SHP77 (cell line): ENCODE data around the gene MED27.
"Not testable (repeated sequence)": the region's sequence is repeated elsewhere in the genome, so short reads cannot be mapped to it uniquely, and the experiment has no call there.

Experiments used
- DNase-seq, 2 experiments: peaks; one replicate each; lab custom pipeline; 2025; lab: John Stamatoyannopoulos, UW

Gene MED27

GRCh38 chr9:131963072-131964030 lies 116.3 kb downstream of the MED27 start:
- DNase-seq = no peak

DNA sequence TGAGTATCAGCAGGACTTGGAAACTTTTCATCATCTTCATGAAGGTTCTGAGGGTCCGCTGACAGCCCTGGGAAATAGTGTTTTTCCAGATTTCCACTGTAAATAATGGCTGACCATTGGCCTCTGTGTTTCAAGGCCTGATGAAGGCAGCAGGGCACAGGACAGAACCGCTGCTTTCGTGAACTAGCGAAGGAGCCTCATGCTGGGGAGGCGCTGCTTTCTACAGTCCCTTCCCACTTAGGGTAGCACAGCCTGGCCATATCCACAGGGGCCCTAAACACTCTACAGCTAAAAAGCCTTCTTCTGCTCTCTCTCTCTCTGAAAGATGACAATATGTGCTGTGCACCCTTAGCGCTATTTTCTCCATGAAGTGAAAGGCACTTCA lies 118.2 kb downstream of the MED27 start:
- DNase-seq = no peak

- no peak for DNase-seq
Observed at GRCh38 chr9:131960851-131961495, 118.7 kb downstream of the MED27 start.

GRCh38 chr9:131960311-131960710 lies 119.4 kb downstream of the MED27 start:
- no peak for DNase-seq

GRCh38 chr9:131959887-131960286 lies 119.8 kb downstream of the MED27 start:
- no peak for DNase-seq

DNA sequence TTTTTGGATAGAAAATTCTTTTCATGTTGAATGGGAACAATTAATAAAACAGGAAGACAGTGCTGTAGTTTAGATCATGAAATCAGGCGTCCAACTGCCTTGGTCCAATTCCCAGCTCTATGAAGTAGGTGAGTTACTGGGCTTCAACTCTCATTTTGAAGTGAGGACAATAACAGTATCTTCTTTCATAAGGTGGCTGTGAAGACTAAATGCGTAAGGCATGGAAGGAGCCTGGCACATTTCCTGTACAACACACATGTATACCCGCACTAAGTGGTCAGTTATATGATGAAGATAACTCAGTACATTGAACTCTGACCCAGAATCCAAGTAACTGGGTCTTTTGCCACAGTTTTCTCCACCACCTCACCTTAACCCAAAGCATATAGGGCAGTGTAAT lies 120.6 kb downstream of the MED27 start:
- no peak for DNase-seq

DNA sequence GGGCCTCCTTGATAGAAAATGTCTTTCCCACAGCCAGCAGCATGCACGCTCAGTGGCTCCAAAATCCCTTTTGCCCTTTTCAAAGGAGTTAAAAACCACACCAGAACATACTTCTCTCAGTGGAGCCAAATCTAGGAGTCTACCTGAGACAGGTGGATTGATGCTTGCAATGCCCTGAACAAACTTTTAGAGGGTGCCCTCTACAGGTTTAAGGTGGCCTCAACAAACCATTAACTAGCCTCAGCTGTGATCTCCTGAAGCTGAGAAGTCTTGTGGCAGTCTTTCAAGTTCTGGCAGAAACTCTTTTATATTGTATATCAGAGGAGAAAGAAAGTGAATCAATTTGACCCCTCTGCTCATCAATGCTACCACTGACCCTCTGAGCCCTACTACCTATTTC lies 125.4 kb downstream of the MED27 start:
- DNase-seq = no peak

DNA sequence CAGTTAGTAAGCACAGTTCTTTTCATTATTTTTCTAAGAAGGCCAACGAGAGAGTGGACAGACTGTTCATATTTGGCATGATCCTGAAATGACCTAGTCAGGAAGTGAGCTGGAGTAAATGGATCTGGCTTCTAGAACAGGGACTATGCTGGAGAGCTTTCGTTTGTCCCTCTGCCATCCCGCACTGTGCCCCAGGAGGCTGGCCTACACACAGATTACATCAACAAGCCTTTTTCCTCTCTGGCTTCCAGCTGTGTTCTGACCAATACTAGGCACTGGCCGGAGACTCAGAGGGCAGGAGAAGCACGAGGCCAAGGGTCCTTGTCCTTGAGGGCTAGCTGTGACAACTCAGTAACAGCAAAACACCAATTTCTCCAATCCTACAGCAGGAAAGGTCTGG lies 127.8 kb downstream of the MED27 start:
- DNase-seq = no peak

GRCh38 chr9:131951155-131951554 lies 128.5 kb downstream of the MED27 start:
- DNase-seq = no peak

DNA sequence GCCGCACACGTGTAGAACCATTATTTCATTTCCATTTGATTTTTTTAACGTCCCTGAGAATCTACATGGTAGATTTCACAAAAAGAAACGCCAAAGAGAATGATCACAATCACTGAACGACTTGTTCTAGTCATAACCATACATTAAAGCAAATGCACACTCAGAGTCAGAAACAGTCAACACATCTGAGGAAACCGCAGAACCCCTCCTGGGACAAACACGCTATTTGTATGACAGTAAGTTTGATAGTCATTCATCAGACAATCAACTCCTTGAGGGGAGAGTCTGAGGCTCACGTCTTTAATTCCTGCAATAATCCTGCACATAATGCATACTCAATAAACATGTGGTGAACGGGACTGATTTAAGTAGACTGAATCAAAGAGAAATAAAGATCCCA lies 129.2 kb downstream of the MED27 start:
- DNase-seq = no peak

GRCh38 chr9:131946180-131946579 lies 133.5 kb downstream of the MED27 start:
- no peak for DNase-seq

- no peak for DNase-seq
Observed at GRCh38 chr9:131943351-131943841, 136.3 kb downstream of the MED27 start.

- no peak for DNase-seq
Observed at GRCh38 chr9:131942146-131942720, 137.4 kb downstream of the MED27 start.

DNA sequence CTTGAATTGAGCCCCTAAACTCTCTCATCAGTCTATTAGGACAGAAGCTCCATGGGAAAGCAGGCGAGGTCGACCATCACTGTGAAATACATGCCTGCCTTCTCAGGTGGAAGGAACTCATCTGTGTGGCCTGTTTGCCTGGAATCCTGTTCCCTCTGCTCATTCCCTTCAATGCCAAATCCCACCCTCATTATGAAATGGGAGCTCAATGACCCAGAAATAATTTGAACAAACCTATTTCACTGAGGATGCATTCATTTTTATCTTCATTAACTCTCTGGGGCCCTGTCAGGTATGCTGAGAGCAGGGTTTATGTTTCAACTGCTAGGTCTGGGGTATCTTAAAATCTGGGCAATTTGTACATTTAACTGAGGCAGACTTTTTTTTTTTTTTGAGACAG lies 142.2 kb downstream of the MED27 start:
- DNase-seq = no peak

- DNase-seq = no peak
Observed at GRCh38 chr9:131936929-131937328, 142.7 kb downstream of the MED27 start.

- no peak for DNase-seq
Observed at GRCh38 chr9:131934673-131935072, 145.0 kb downstream of the MED27 start.

DNA sequence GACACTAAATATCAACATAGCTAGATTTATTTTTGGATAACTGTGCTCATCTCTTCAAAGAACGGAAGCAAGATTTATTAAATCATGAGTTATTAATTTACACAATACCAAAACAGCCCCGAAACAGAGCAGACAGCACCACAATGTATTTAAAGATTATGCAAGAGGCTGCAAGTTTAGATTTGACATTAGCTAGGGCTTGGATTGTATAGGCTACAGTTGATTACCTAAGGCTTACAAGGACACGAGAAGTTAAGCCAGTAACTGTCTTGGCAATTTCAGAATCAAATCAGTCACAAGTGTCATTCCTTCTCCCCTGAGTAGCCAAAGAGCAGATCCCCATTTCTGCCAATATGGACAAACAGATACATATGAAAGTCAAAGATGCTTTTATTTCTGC lies 152.6 kb downstream of the MED27 start:
- DNase-seq = no peak

DNA sequence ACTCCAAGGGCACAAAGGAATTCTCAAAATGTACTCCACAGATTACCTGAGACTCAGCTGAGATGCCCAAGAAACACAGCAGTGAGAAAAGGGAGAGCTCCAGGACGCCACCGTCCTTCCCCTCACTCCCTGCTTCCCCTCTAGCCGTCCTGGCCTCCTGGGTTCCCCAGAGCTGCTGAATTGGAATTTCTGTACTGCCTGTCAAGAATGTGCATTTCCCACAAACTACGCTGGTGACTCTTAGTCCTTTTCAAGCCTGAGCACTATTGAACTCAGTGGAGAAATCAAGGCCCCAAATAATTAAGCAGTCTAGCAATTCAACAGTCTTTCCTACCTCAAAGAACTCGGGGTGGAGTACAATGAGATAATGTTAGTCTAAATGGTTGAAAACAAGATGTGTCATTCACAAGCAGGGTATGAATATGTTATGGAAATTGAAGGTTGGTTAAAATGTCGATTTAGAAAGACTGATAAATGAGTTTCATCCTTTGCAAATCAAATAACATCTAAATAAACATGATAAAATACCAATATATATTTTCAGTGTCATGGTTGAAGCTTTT lies 153.2 kb downstream of the MED27 start:
- DNase-seq = no peak

GRCh38 chr9:131925677-131926177 lies 153.9 kb downstream of the MED27 start:
- no peak for DNase-seq

- DNase-seq = no peak
Observed at GRCh38 chr9:131923766-131924165, 155.9 kb downstream of the MED27 start.

- DNase-seq = no peak
Observed at GRCh38 chr9:131923132-131923671, 156.5 kb downstream of the MED27 start.

DNA sequence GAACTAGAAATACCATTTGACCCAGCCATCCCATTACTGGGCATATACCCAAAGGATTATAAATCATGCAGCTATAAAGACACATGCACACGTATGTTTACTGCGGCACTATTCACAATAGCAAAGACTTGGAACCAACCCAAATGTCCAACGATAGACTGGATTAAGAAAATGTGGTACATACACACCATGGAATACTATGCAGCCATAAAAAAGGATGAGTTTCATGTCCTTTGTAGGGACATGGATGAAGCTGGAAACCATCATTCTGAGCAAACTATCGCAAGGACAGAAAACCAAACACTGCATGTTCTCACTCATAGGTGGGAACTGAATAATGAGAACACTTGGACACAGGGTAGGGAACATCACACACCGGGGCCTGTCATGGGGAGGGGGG lies 158.0 kb downstream of the MED27 start:
- DNase-seq = not testable (repeated sequence)
